ENCODE measurements around the gene TGFBR3L.
A peak's percentile ranks its signal among the peaks of the same experiment; 100 is the strongest.

The TGFBR3L gene

DNA sequence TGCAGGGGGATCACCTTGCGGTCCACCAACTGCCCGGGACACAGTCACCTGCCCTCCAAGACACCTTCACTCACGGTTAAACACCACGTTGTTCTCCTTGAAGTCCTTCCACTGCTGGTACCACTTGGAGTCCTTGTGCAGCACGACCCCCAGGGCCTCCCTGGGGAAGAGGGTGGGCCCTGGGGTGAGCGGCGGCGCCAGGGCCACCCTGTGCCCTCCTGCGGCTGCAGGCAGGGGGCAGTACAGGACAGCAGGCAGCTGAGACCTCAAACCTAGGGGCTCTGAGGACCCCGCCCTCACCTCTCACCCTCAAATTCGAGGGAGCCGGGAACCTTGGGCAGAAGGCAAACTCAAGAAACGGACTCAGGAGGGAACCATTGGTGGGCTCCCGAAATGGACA is 18.8 kb downstream of the TGFBR3L start:
- H3K36me3 ChIP-seq (ENCODE audit: insufficient read depth, insufficient read length, low read length) = peaks cover 85% of the 10 kb centered on the region
- DNase-seq (ENCODE audit: low read depth, low spot score) = no peak
- H3K9me3 ChIP-seq (ENCODE audit: insufficient read depth, low read length) = no peaks in the 10 kb centered on the region
- H3K27me3 ChIP-seq (ENCODE audit: insufficient read depth, insufficient read length) = no peaks in the 10 kb centered on the region
- peaks cover 8% of the 10 kb centered on the region for H3K4me1 ChIP-seq (ENCODE audit: insufficient read depth, insufficient read length)
- no peak for TF ChIP-seq YY1 (IDR thresholded peaks at IDR 0.05; ENCODE audit: insufficient read depth, insufficient read length)
- no peak for TF ChIP-seq ZNF274 (IDR thresholded peaks at IDR 0.05; ENCODE audit: low read depth, low read length)
- no peak for TF ChIP-seq SUZ12 (IDR thresholded peaks at IDR 0.05; ENCODE audit: extremely low read depth, insufficient read depth, insufficient read length)
- no peak overlapping the region for H3K9ac ChIP-seq (ENCODE audit: insufficient read length, low read depth)
- H3K4me3 ChIP-seq (ENCODE audit: insufficient read length, low read depth) = no peak overlapping the region

DNA sequence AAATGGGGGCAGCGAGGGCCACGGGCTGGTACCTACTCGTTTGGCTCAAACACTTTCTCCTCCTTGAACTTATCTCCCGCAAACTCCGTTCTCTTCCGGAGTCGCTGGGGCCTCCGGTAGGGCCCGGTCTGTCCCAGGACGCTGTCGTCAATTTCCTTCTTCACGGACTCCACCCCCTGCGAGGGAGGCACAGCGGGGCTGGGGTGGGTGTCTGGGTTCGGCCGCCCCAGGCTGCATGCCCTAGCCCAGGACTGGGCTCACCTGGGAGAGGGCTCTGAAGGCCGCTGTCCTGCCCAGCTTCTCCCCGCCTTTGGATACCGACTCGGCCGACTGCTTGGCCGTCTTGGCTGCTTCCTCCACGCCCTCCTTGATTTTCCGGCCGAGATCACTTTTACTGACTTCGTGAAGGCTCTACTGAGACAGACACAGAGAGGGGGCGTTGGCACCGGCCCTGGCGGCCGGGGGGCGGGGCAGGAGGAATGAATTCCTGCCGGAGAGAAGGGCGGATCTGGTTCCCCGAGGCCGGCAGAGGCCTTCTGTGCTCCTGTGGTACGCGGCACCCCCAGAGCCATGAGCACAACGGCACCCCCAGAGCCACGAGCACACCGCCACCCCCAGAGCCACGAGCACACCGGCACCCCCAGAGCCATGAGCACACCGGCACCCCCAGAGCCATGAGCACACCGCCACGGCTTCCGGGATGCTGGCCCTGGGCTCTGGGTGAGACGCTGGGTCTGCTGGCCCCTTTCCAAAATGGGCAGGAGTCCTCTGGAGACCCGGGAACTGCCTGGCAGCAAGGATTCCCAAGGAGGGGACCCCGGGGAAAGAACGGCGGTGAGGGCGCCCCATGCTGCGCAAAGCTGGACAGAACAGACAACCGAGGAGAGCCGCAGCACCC is 19.4 kb downstream of the TGFBR3L start:
- Histone ChIP-seq H3K4me1 (ENCODE audit: insufficient read depth, insufficient read length) (peaks cover 4% of the 10 kb centered on the region), H3K4me3 (ENCODE audit: insufficient read length, low read depth) (no peak overlapping the region), H3K27me3 (ENCODE audit: insufficient read depth, insufficient read length) (no peaks in the 10 kb centered on the region), H3K36me3 (ENCODE audit: insufficient read depth, insufficient read length, low read length) (peaks cover 88% of the 10 kb centered on the region), H3K9me3 (ENCODE audit: insufficient read depth, low read length) (no peaks in the 10 kb centered on the region), H3K9ac (ENCODE audit: insufficient read length, low read depth) (no peak overlapping the region)
- TF ChIP-seq YY1 (IDR thresholded peaks at IDR 0.05; ENCODE audit: insufficient read depth, insufficient read length) (no peak), SUZ12 (IDR thresholded peaks at IDR 0.05; ENCODE audit: extremely low read depth, insufficient read depth, insufficient read length) (no peak), ZNF274 (IDR thresholded peaks at IDR 0.05; ENCODE audit: low read depth, low read length) (no peak)
- no peak for DNase-seq (ENCODE audit: low read depth, low spot score)

DNA sequence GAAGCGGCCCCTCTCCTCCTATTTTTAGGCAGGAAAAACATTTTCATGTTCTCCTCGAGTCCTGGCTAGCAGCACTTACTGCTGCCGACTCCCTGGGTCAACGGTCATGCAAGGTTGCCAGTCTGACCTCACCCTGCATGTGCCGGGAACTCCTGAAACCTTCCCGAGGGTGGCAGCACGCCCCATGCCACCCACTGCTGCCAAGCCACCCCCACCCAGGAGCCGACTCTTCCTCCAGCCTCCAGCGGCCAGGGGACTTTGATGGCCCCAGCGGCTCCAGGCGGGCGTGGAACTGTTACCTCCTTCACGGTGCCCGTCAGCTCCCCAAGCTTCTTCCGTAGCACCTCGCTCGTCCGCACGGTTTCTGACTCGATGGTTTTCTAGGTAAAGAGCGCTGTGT is 20.1 kb downstream of the TGFBR3L start:
- TF ChIP-seq ZNF274 (IDR thresholded peaks at IDR 0.05; ENCODE audit: low read depth, low read length) (no peak), YY1 (IDR thresholded peaks at IDR 0.05; ENCODE audit: insufficient read depth, insufficient read length) (no peak), SUZ12 (IDR thresholded peaks at IDR 0.05; ENCODE audit: extremely low read depth, insufficient read depth, insufficient read length) (no peak)
- H3K4me1 ChIP-seq (ENCODE audit: insufficient read depth, insufficient read length) = peaks cover 3% of the 10 kb centered on the region
- H3K4me3 ChIP-seq (ENCODE audit: insufficient read length, low read depth) = no peak overlapping the region
- no peak overlapping the region for H3K9ac ChIP-seq (ENCODE audit: insufficient read length, low read depth)
- peaks cover 92% of the 10 kb centered on the region for H3K36me3 ChIP-seq (ENCODE audit: insufficient read depth, insufficient read length, low read length)
- no peak for DNase-seq (ENCODE audit: low read depth, low spot score)
- H3K9me3 ChIP-seq (ENCODE audit: insufficient read depth, low read length) = no peaks in the 10 kb centered on the region
- H3K27me3 ChIP-seq (ENCODE audit: insufficient read depth, insufficient read length) = no peaks in the 10 kb centered on the region

DNA sequence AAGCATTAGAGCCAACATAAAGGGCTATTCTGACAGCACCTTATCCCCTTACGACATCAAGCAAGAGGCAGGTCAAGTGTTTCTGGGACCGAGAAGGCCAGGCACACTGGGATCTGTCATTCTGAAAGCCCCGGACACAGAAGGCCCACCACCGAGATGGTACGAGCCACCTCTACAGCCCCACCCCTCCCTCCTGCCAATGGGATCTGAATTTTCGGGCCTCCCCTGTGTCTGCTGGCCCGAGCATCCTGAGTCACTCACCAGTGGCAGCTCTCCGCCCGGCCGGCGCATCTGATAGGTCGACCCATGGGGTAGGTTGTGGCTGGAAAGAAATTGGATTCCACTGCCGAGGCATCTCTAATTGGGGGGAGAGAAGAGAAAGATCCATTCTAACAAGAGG is 26.2 kb downstream of the TGFBR3L start:
- TF ChIP-seq ZNF274 (IDR thresholded peaks at IDR 0.05; ENCODE audit: low read depth, low read length) (no peak), SUZ12 (IDR thresholded peaks at IDR 0.05; ENCODE audit: extremely low read depth, insufficient read depth, insufficient read length) (no peak), YY1 (IDR thresholded peaks at IDR 0.05; ENCODE audit: insufficient read depth, insufficient read length) (no peak)
- DNase-seq (ENCODE audit: low read depth, low spot score) = no peak
- Histone ChIP-seq H3K4me3 (ENCODE audit: insufficient read length, low read depth) (no peak overlapping the region), H3K9me3 (ENCODE audit: insufficient read depth, low read length) (no peaks in the 10 kb centered on the region), H3K27me3 (ENCODE audit: insufficient read depth, insufficient read length) (no peaks in the 10 kb centered on the region), H3K9ac (ENCODE audit: insufficient read length, low read depth) (no peak overlapping the region), H3K36me3 (ENCODE audit: insufficient read depth, insufficient read length, low read length) (peaks cover 62% of the 10 kb centered on the region), H3K4me1 (ENCODE audit: insufficient read depth, insufficient read length) (peaks cover 11% of the 10 kb centered on the region)

GRCh38 chr19:7941895-7942596 is 27.4 kb downstream of the TGFBR3L start:
- Histone ChIP-seq H3K27me3 (ENCODE audit: insufficient read depth, insufficient read length) (no peaks in the 10 kb centered on the region), H3K9me3 (ENCODE audit: insufficient read depth, low read length) (no peaks in the 10 kb centered on the region), H3K4me3 (ENCODE audit: insufficient read length, low read depth) (peak overlapping the region; percentile 95), H3K9ac (ENCODE audit: insufficient read length, low read depth) (peak overlapping the region; percentile 27), H3K36me3 (ENCODE audit: insufficient read depth, insufficient read length, low read length) (peaks cover 51% of the 10 kb centered on the region), H3K4me1 (ENCODE audit: insufficient read depth, insufficient read length) (peaks cover 11% of the 10 kb centered on the region)
- TF ChIP-seq SUZ12 (IDR thresholded peaks at IDR 0.05; ENCODE audit: extremely low read depth, insufficient read depth, insufficient read length) = no peak
- no peak for TF ChIP-seq ZNF274 (IDR thresholded peaks at IDR 0.05; ENCODE audit: low read depth, low read length)
- no peak for TF ChIP-seq YY1 (IDR thresholded peaks at IDR 0.05; ENCODE audit: insufficient read depth, insufficient read length)
- DNase-seq (ENCODE audit: low read depth, low spot score) = no peak

- Histone ChIP-seq H3K4me1 (ENCODE audit: insufficient read depth, insufficient read length) (peaks cover 11% of the 10 kb centered on the region), H3K36me3 (ENCODE audit: insufficient read depth, insufficient read length, low read length) (peaks cover 43% of the 10 kb centered on the region), H3K27me3 (ENCODE audit: insufficient read depth, insufficient read length) (no peaks in the 10 kb centered on the region), H3K4me3 (ENCODE audit: insufficient read length, low read depth) (peak overlapping the region; percentile 95), H3K9ac (ENCODE audit: insufficient read length, low read depth) (peak overlapping the region; percentile 98), H3K9me3 (ENCODE audit: insufficient read depth, low read length) (no peaks in the 10 kb centered on the region)
- DNase-seq (ENCODE audit: low read depth, low spot score) = no peak
- TF ChIP-seq YY1 (IDR thresholded peaks at IDR 0.05; ENCODE audit: insufficient read depth, insufficient read length) = no peak
Measured at GRCh38 chr19:7942981-7943443, 28.4 kb downstream of the TGFBR3L start.
